Transverse colon (tissue), 4 donors: ENCODE data around the gene CACFD1.

ENCODE experiments used
- CTCF ChIP-seq, 5 experiments: fragments of 200-600 bp in 3 of 5; fragments of 450-650 bp in 2 of 5; sonication (generic) in 3 of 5; IDR thresholded peaks; 1 replicate in 2 of 5; 2 replicates in 3 of 5; pipeline ENCODE4 v1.5.1; 2016 to 2017; ENCODE audit warnings: antibody characterized with exemption in 5 of 5, inconsistent platforms in 3 of 5, mild to moderate bottlenecking in 2 of 5, moderate library complexity in 1 of 5
- POLR2AphosphoS5 ChIP-seq, 3 donors: sonication (generic); formaldehyde crosslinking; IDR thresholded peaks; one replicate each; pipeline ENCODE4 v1.6.1; 2016; ENCODE audit warnings: antibody characterized with exemption in 3 of 3

- TF ChIP-seq CTCF (IDR thresholded peaks at IDR 0.05) (no peak), POLR2AphosphoS5 (IDR thresholded peaks at IDR 0.05) (no peak)
These were observed 36.6 kb upstream of the CACFD1 start for GRCh38 chr9:133423216-133423615.
